Spleen (tissue), 7 donors: ENCODE measurements around the gene STK26.

Experiments
- POLR2A ChIP-seq, 3 donors: fragments of 450-650 bp; IDR thresholded peaks; one replicate each; pipeline ENCODE4 v1.5.1; 2017; ENCODE audit warnings: antibody characterized with exemption in 3 of 3, mild to moderate bottlenecking in 1 of 3
- POLR2AphosphoS5 ChIP-seq, 3 donors: sonication (generic); formaldehyde crosslinking; IDR thresholded peaks; one replicate each; pipeline ENCODE4 v1.5.1; 2017; ENCODE audit warnings: antibody characterized with exemption in 3 of 3
- TF ChIP-seq, protein P1 (sequence below), 11 experiments: fragments of 200-600 bp in 7 of 11; fragments of 450-650 bp in 4 of 11; sonication (generic) in 4 of 11; IDR thresholded peaks in 8 of 11; conservative IDR thresholded peaks in 3 of 11; 1 replicate in 7 of 11; 2 replicates in 4 of 11; pipeline versions ENCODE4 v1.4.0 to v1.8.0; 2016 to 2021; ENCODE audit warnings: antibody characterized with exemption in 11 of 11, inconsistent platforms in 4 of 11, mild to moderate bottlenecking in 1 of 11
- donor health status: DM: no; HTN: no; CAD: no; lungs with moderate emphysema.
- donor health status: DM: no; HTN: no; CAD: no.
- donor health status: DM: no; HTN: no; CAD: no.

DNA sequence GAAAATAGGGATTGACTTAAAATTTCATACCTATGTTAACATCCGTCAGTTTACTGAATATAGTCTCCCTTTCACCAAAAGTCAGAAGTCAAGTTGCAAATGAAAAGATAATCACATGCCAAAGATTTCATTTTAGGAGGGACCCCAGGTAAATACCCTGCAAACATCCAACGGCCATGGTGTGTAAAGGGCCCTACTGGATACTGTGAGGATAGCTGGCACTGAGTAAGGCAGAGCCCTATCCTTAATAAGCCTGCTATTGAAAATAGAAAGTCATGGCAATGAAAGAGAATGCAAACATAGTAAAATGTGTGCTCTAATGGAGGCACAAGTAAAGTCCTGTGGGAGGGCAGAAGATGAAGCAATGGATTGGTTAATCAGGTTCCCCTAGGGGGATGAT is 20.9 kb downstream of the STK26 start:
- TF ChIP-seq, protein P1, sequence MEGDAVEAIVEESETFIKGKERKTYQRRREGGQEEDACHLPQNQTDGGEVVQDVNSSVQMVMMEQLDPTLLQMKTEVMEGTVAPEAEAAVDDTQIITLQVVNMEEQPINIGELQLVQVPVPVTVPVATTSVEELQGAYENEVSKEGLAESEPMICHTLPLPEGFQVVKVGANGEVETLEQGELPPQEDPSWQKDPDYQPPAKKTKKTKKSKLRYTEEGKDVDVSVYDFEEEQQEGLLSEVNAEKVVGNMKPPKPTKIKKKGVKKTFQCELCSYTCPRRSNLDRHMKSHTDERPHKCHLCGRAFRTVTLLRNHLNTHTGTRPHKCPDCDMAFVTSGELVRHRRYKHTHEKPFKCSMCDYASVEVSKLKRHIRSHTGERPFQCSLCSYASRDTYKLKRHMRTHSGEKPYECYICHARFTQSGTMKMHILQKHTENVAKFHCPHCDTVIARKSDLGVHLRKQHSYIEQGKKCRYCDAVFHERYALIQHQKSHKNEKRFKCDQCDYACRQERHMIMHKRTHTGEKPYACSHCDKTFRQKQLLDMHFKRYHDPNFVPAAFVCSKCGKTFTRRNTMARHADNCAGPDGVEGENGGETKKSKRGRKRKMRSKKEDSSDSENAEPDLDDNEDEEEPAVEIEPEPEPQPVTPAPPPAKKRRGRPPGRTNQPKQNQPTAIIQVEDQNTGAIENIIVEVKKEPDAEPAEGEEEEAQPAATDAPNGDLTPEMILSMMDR (IDR thresholded peaks at IDR 0.05 in 8 of 11, conservative IDR thresholded peaks at IDR 0.05 in 3 of 11), result no peak
- TF ChIP-seq POLR2A (IDR thresholded peaks at IDR 0.05) (no peak), POLR2AphosphoS5 (IDR thresholded peaks at IDR 0.05) (no peak)
